ENCODE measurements around the gene ZNF581.

ZNF581 gene

DNA sequence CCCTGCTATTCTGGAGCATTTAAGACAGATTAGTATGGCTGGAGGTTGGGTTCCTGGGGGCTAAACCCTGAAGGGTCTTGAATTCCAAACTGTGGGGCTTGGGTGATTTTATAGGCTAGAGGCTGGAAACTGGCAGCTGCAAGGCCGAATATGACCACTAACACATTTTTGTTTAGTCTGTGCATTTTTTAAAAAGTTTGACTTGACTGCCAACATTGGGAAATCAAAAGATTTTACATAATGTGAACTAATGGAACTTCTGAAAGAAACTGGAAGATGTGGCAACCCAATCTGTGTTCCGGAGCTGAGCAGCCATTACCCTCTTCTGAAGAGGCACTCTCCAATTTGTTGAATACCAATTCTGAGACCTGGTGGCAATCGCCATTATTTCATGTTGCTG, 24.2 kb upstream of the ZNF581 start:
- Histone ChIP-seq H4K20me1 (ENCODE audit: insufficient read depth, low read length) (no peaks in the 10 kb centered on the region), H3K4me1 (ENCODE audit: insufficient read depth, low read length, severe bottlenecking) (peaks cover 5% of the 10 kb centered on the region), H3K4me2 (ENCODE audit: low read length) (no peak overlapping the region), H3K9ac (ENCODE audit: low read length) (no peak overlapping the region), H3K36me3 (ENCODE audit: insufficient read depth, low read length) (peaks cover 26% of the 10 kb centered on the region), H3F3A (ENCODE audit: insufficient read depth, low read length) (no peaks in the 10 kb centered on the region), H2AFZ (ENCODE audit: low read length) (no peak overlapping the region), H3K4me3 (ENCODE audit: low read depth, low read length, poor library complexity, severe bottlenecking) (no peak overlapping the region), H3K27ac (ENCODE audit: low read depth, low read length, poor library complexity, severe bottlenecking) (no peak overlapping the region), H3K9me3 (ENCODE audit: low read length) (no peaks in the 10 kb centered on the region), H3K27me3 (ENCODE audit: insufficient read depth, low read length) (no peaks in the 10 kb centered on the region), H3K9me2 (ENCODE audit: low read depth, low read length) (no peaks in the 10 kb centered on the region), H3K79me2 (ENCODE audit: insufficient read depth, low read length) (no peaks in the 10 kb centered on the region)
- TF ChIP-seq EZH2 (IDR thresholded peaks at IDR 0.05; ENCODE audit: borderline replicate concordance, low read length): no peak
- TF ChIP-seq, protein P1, sequence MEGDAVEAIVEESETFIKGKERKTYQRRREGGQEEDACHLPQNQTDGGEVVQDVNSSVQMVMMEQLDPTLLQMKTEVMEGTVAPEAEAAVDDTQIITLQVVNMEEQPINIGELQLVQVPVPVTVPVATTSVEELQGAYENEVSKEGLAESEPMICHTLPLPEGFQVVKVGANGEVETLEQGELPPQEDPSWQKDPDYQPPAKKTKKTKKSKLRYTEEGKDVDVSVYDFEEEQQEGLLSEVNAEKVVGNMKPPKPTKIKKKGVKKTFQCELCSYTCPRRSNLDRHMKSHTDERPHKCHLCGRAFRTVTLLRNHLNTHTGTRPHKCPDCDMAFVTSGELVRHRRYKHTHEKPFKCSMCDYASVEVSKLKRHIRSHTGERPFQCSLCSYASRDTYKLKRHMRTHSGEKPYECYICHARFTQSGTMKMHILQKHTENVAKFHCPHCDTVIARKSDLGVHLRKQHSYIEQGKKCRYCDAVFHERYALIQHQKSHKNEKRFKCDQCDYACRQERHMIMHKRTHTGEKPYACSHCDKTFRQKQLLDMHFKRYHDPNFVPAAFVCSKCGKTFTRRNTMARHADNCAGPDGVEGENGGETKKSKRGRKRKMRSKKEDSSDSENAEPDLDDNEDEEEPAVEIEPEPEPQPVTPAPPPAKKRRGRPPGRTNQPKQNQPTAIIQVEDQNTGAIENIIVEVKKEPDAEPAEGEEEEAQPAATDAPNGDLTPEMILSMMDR (IDR thresholded peaks at IDR 0.05; ENCODE audit: low read length): no peak

- no peak overlapping the region for H2AFZ ChIP-seq (ENCODE audit: low read length)
- TF ChIP-seq, protein P1 (IDR thresholded peaks at IDR 0.05; ENCODE audit: low read length): no peak
- TF ChIP-seq EZH2 (IDR thresholded peaks at IDR 0.05; ENCODE audit: borderline replicate concordance, low read length): no peak
- no peaks in the 10 kb centered on the region for H4K20me1 ChIP-seq (ENCODE audit: insufficient read depth, low read length)
- no peaks in the 10 kb centered on the region for H3K9me3 ChIP-seq (ENCODE audit: low read length)
- H3K36me3 ChIP-seq (ENCODE audit: insufficient read depth, low read length): peaks cover 18% of the 10 kb centered on the region
- H3K27me3 ChIP-seq (ENCODE audit: insufficient read depth, low read length): no peaks in the 10 kb centered on the region
- H3K9ac ChIP-seq (ENCODE audit: low read length): no peak overlapping the region
- no peak overlapping the region for H3K4me3 ChIP-seq (ENCODE audit: low read depth, low read length, poor library complexity, severe bottlenecking)
- no peaks in the 10 kb centered on the region for H3K79me2 ChIP-seq (ENCODE audit: insufficient read depth, low read length)
- no peak overlapping the region for H3K4me2 ChIP-seq (ENCODE audit: low read length)
- H3F3A ChIP-seq (ENCODE audit: insufficient read depth, low read length): no peaks in the 10 kb centered on the region
- H3K9me2 ChIP-seq (ENCODE audit: low read depth, low read length): no peaks in the 10 kb centered on the region
- H3K27ac ChIP-seq (ENCODE audit: low read depth, low read length, poor library complexity, severe bottlenecking): no peak overlapping the region
- H3K4me1 ChIP-seq (ENCODE audit: insufficient read depth, low read length, severe bottlenecking): peaks cover 12% of the 10 kb centered on the region
These were observed 22.8 kb upstream of the ZNF581 start for GRCh38 chr19:55620410-55621204.

DNA sequence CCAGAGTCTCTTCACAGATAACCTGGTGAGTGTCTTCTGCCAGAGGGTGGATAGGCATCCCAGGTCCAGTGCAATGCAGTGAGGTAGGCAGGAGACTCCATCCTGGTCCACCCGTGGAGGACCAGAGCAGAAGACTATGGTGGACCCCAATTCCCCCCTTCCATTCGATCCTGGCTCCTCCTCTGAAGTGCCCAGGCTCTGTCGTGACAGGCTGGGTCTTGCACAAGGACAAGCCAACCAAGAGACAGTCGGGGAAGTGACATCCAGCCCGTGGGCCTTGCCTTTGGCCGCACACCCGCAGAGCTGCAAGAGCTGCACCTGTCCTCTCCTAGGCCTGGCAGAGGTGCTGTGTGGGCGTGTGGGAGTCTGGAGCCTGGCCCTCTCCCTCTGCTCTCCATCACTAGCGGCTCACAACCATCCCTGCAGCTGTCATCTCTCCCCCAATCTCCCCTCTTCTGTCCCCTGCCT, 22.2 kb upstream of the ZNF581 start:
- Histone ChIP-seq H3K79me2 (ENCODE audit: insufficient read depth, low read length) (no peaks in the 10 kb centered on the region), H3K4me2 (ENCODE audit: low read length) (no peak overlapping the region), H3K9me2 (ENCODE audit: low read depth, low read length) (no peaks in the 10 kb centered on the region), H4K20me1 (ENCODE audit: insufficient read depth, low read length) (no peaks in the 10 kb centered on the region), H3F3A (ENCODE audit: insufficient read depth, low read length) (no peaks in the 10 kb centered on the region), H3K4me3 (ENCODE audit: low read depth, low read length, poor library complexity, severe bottlenecking) (no peak overlapping the region), H3K36me3 (ENCODE audit: insufficient read depth, low read length) (peaks cover 12% of the 10 kb centered on the region), H3K9ac (ENCODE audit: low read length) (no peak overlapping the region), H3K4me1 (ENCODE audit: insufficient read depth, low read length, severe bottlenecking) (peaks cover 12% of the 10 kb centered on the region), H3K9me3 (ENCODE audit: low read length) (no peaks in the 10 kb centered on the region), H2AFZ (ENCODE audit: low read length) (no peak overlapping the region), H3K27me3 (ENCODE audit: insufficient read depth, low read length) (no peaks in the 10 kb centered on the region), H3K27ac (ENCODE audit: low read depth, low read length, poor library complexity, severe bottlenecking) (no peak overlapping the region)
- TF ChIP-seq EZH2 (IDR thresholded peaks at IDR 0.05; ENCODE audit: borderline replicate concordance, low read length): no peak
- TF ChIP-seq, protein P1 (IDR thresholded peaks at IDR 0.05; ENCODE audit: low read length): no peak
